Stomach (tissue), 4 donors: Measurements from ENCODE around the gene ENTPD6.

Experiments
- POLR2A ChIP-seq, 4 donors: fragments of 450-650 bp; IDR thresholded peaks; one replicate each; pipeline ENCODE4 v1.6.1; 2016; ENCODE audit warnings: antibody characterized with exemption in 4 of 4, control low read depth in 2 of 4, mild to moderate bottlenecking in 1 of 4, moderate library complexity in 1 of 4
- POLR2AphosphoS5 ChIP-seq, 3 donors: sonication (generic); formaldehyde crosslinking; IDR thresholded peaks; one replicate each; pipeline ENCODE4 v1.6.1; 2016; ENCODE audit warnings: antibody characterized with exemption in 3 of 3
- TF ChIP-seq, protein P1 (sequence below), 7 experiments: fragments of 450-650 bp in 4 of 7; fragments of 200-600 bp in 3 of 7; sonication (generic) in 3 of 7; IDR thresholded peaks; one replicate each; pipeline ENCODE4 v1.5.1; 2016 to 2019; ENCODE audit warnings: antibody characterized with exemption in 7 of 7, control low read depth in 2 of 7, mild to moderate bottlenecking in 1 of 7

DNA sequence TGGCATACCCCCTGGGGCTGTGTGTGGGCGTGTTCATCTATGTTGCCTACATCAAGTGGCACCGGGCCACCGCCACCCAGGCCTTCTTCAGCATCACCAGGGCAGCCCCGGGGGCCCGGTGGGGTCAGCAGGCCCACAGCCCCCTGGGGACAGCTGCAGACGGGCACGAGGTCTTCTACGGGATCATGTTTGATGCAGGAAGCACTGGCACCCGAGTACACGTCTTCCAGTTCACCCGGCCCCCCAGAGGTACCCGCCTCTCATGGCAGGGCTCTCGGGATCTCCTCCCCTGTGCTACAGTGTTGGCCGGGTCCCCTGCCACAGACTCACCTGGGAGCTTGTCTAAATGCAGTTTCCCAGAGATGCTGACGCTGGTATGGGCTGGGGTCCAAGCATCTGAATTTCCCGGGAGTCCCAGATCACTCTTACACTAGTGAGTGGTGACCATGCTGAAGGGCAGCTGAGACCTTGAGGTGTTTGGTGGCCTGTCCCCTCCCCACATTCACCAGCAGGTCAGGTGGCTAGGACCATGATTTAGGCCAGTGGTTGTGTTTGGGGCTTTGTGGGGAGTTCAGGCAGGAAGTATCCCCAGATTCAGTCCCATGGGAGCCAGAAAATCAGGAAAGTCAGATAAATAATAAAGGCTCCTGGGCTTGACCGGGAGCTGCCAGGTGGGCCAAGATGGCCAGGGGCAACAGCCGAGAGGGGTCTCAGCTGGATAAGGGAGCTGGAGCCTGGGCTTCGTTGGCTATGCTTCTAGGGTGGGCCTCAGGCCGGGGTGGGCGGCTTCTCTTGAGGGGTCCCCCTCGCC is 11.8 kb downstream of the ENTPD6 start:
- TF ChIP-seq, protein P1, sequence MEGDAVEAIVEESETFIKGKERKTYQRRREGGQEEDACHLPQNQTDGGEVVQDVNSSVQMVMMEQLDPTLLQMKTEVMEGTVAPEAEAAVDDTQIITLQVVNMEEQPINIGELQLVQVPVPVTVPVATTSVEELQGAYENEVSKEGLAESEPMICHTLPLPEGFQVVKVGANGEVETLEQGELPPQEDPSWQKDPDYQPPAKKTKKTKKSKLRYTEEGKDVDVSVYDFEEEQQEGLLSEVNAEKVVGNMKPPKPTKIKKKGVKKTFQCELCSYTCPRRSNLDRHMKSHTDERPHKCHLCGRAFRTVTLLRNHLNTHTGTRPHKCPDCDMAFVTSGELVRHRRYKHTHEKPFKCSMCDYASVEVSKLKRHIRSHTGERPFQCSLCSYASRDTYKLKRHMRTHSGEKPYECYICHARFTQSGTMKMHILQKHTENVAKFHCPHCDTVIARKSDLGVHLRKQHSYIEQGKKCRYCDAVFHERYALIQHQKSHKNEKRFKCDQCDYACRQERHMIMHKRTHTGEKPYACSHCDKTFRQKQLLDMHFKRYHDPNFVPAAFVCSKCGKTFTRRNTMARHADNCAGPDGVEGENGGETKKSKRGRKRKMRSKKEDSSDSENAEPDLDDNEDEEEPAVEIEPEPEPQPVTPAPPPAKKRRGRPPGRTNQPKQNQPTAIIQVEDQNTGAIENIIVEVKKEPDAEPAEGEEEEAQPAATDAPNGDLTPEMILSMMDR (IDR thresholded peaks at IDR 0.05), result no peak
- no peak for TF ChIP-seq POLR2A (IDR thresholded peaks at IDR 0.05)
- no peak for TF ChIP-seq POLR2AphosphoS5 (IDR thresholded peaks at IDR 0.05)
